ENCODE data around the gene UCP3.

UCP3 gene

GRCh38 chr11:74000307-74001133 lies 8.4 kb downstream of the UCP3 start:
- Histone ChIP-seq H4K20me1 (ENCODE audit: low read depth, low read length) (no peaks in the 10 kb centered on the region), H2AFZ (ENCODE audit: low read depth, low read length, severe bottlenecking) (no peak overlapping the region), H3K4me3 (ENCODE audit: insufficient read depth, low read length, poor library complexity, severe bottlenecking) (no peak overlapping the region), H3K27me3 (ENCODE audit: low read length) (no peaks in the 10 kb centered on the region), H3K79me2 (ENCODE audit: insufficient read depth, low read length) (no peaks in the 10 kb centered on the region), H3K36me3 (ENCODE audit: low read length) (no peaks in the 10 kb centered on the region), H3K9me2 (replicated peaks; ENCODE audit: insufficient read depth, low read length) (no peaks in the 10 kb centered on the region), H3F3A (ENCODE audit: insufficient read depth) (0 out of 2 replicates have a peak, but pooled peaks cover 4% of the 10 kb centered on the region), H3K9ac (ENCODE audit: low read length) (no peak overlapping the region), H3K4me2 (ENCODE audit: low read depth, low read length, poor library complexity, severe bottlenecking) (no peak overlapping the region), H3K27ac (ENCODE audit: low read depth, low read length) (no peak overlapping the region), H3K9me3 (ENCODE audit: insufficient read depth, low read length) (no peaks in the 10 kb centered on the region)
- TF ChIP-seq EZH2phosphoT487 (conservative IDR thresholded peaks at IDR 0.05; ENCODE audit: low read length): no peak

GRCh38 chr11:73999581-74000306 lies 9.1 kb downstream of the UCP3 start:
- Histone ChIP-seq H3K79me2 (ENCODE audit: insufficient read depth, low read length) (no peaks in the 10 kb centered on the region), H3K4me2 (ENCODE audit: low read depth, low read length, poor library complexity, severe bottlenecking) (no peak overlapping the region), H4K20me1 (ENCODE audit: low read depth, low read length) (no peaks in the 10 kb centered on the region), H2AFZ (ENCODE audit: low read depth, low read length, severe bottlenecking) (no peak overlapping the region), H3K9me3 (ENCODE audit: insufficient read depth, low read length) (no peaks in the 10 kb centered on the region), H3K9me2 (replicated peaks; ENCODE audit: insufficient read depth, low read length) (no peaks in the 10 kb centered on the region), H3K9ac (ENCODE audit: low read length) (no peak overlapping the region), H3K4me3 (ENCODE audit: insufficient read depth, low read length, poor library complexity, severe bottlenecking) (no peak overlapping the region), H3F3A (ENCODE audit: insufficient read depth) (0 out of 2 replicates have a peak, but pooled peaks cover 4% of the 10 kb centered on the region), H3K27ac (ENCODE audit: low read depth, low read length) (no peak overlapping the region), H3K36me3 (ENCODE audit: low read length) (no peaks in the 10 kb centered on the region), H3K27me3 (ENCODE audit: low read length) (no peaks in the 10 kb centered on the region)
- TF ChIP-seq CTCF (IDR thresholded peaks at IDR 0.05; ENCODE audit: insufficient read depth, low read length, poor library complexity, severe bottlenecking): no peak
- no peak for TF ChIP-seq EZH2phosphoT487 (conservative IDR thresholded peaks at IDR 0.05; ENCODE audit: low read length)

- no peaks in the 10 kb centered on the region for H3K9me3 ChIP-seq (ENCODE audit: insufficient read depth, low read length)
- H2AFZ ChIP-seq (ENCODE audit: low read depth, low read length, severe bottlenecking): no peak overlapping the region
- no peaks in the 10 kb centered on the region for H4K20me1 ChIP-seq (ENCODE audit: low read depth, low read length)
- no peak overlapping the region for H3K4me2 ChIP-seq (ENCODE audit: low read depth, low read length, poor library complexity, severe bottlenecking)
- 0 out of 2 replicates have a peak, but pooled peaks cover 4% of the 10 kb centered on the region for H3F3A ChIP-seq (ENCODE audit: insufficient read depth)
- H3K27ac ChIP-seq (ENCODE audit: low read depth, low read length): no peak overlapping the region
- H3K79me2 ChIP-seq (ENCODE audit: insufficient read depth, low read length): no peaks in the 10 kb centered on the region
- no peaks in the 10 kb centered on the region for H3K9me2 ChIP-seq (replicated peaks; ENCODE audit: insufficient read depth, low read length)
- TF ChIP-seq CTCF (IDR thresholded peaks at IDR 0.05; ENCODE audit: insufficient read depth, low read length, poor library complexity, severe bottlenecking): no peak
- no peak for TF ChIP-seq EZH2phosphoT487 (conservative IDR thresholded peaks at IDR 0.05; ENCODE audit: low read length)
- no peak overlapping the region for H3K4me3 ChIP-seq (ENCODE audit: insufficient read depth, low read length, poor library complexity, severe bottlenecking)
- no peaks in the 10 kb centered on the region for H3K36me3 ChIP-seq (ENCODE audit: low read length)
- H3K9ac ChIP-seq (ENCODE audit: low read length): no peak overlapping the region
- no peaks in the 10 kb centered on the region for H3K27me3 ChIP-seq (ENCODE audit: low read length)
Measured at GRCh38 chr11:73998846-73999575, 9.9 kb downstream of the UCP3 start.

Measured in SU-DHL-6 (cell line).